DND-41 (cell line): ENCODE results near the gene PRF1.
"Not testable (repeated sequence)": the region's sequence is repeated elsewhere in the genome, so short reads cannot be mapped to it uniquely, and the experiment has no call there.

Experiments used
- ATAC-seq: fragments of 200-7000 bp; cut with Tn5 transposase; 3 replicates; pipeline ENCODE4 v1.9.1; 2021; ENCODE audit warnings: low read depth; ENCODE audit not compliant: insufficient read depth
- DNase-seq: peaks from one replicate; pipeline ENCODE4 v3.0.0-alpha.2; 2020
- H2AFZ ChIP-seq: 2 replicates; pipeline ENCODE4 v1.6.0; 2012; ENCODE audit warnings: low read depth, low read length
- H3K27ac ChIP-seq: 2 replicates; pipeline ENCODE4 v1.5.1; 2012; ENCODE audit warnings: low read length, inconsistent platforms
- H3K27me3 ChIP-seq: fragments of 200-600 bp; sonication (generic); 2 replicates; pipeline ENCODE4 v1.6.0; 2012; ENCODE audit warnings: low read length, mild to moderate bottlenecking, inconsistent platforms; ENCODE audit not compliant: insufficient read depth, poor library complexity
- H3K36me3 ChIP-seq: 2 replicates; pipeline ENCODE4 v1.5.1; 2012; ENCODE audit warnings: low read length, inconsistent platforms; ENCODE audit not compliant: insufficient read depth
- H3K4me1 ChIP-seq: 2 replicates; pipeline ENCODE4 v1.5.1; 2012; ENCODE audit warnings: mild to moderate bottlenecking, low read length; ENCODE audit not compliant: insufficient read depth
- H3K4me2 ChIP-seq: 2 replicates; pipeline ENCODE4 v1.6.0; 2012; ENCODE audit warnings: mild to moderate bottlenecking, moderate library complexity, low read length, inconsistent platforms; ENCODE audit not compliant: insufficient read depth
- H3K4me3 ChIP-seq, 2 experiments: fragments of 200-600 bp in 1 of 2; shearing (Covaris generic) in 1 of 2; 2 replicates each; pipeline ENCODE4 v1.5.1; 2012 to 2016; ENCODE audit warnings: inconsistent platforms in 2 of 2, low read length in 2 of 2, mild to moderate bottlenecking in 2 of 2, low read depth in 1 of 2, moderate library complexity in 1 of 2
- H3K79me2 ChIP-seq: 2 replicates; pipeline ENCODE4 v1.6.0; 2012; ENCODE audit warnings: low read length, inconsistent platforms; ENCODE audit not compliant: insufficient read depth
- H3K9ac ChIP-seq: 2 replicates; pipeline ENCODE4 v1.6.0; 2012; ENCODE audit warnings: low read depth, mild to moderate bottlenecking, inconsistent platforms, low read length, moderate library complexity
- H3K9me3 ChIP-seq: 2 replicates; pipeline ENCODE4 v1.5.1; 2012; ENCODE audit warnings: low read length, moderate library complexity, mild to moderate bottlenecking, inconsistent platforms; ENCODE audit not compliant: insufficient read depth, severe bottlenecking
- H4K20me1 ChIP-seq: 2 replicates; pipeline ENCODE4 v1.6.0; 2012; ENCODE audit warnings: low read length; ENCODE audit not compliant: insufficient read depth
- EZH2 ChIP-seq: IDR thresholded peaks from 3 replicates; pipeline ENCODE4 v1.6.1; 2012; ENCODE audit warnings: borderline replicate concordance, low read depth, mild to moderate bottlenecking, moderate library complexity, low read length, inconsistent platforms; ENCODE audit not compliant: severe bottlenecking
- TF ChIP-seq, protein P1 (sequence below): IDR thresholded peaks from 2 replicates; pipeline ENCODE4 v1.5.1; 2012; ENCODE audit warnings: borderline replicate concordance, low read length, moderate library complexity, mild to moderate bottlenecking; ENCODE audit not compliant: poor library complexity, severe bottlenecking; ENCODE audit errors: extremely low read depth

PRF1 gene

DNA sequence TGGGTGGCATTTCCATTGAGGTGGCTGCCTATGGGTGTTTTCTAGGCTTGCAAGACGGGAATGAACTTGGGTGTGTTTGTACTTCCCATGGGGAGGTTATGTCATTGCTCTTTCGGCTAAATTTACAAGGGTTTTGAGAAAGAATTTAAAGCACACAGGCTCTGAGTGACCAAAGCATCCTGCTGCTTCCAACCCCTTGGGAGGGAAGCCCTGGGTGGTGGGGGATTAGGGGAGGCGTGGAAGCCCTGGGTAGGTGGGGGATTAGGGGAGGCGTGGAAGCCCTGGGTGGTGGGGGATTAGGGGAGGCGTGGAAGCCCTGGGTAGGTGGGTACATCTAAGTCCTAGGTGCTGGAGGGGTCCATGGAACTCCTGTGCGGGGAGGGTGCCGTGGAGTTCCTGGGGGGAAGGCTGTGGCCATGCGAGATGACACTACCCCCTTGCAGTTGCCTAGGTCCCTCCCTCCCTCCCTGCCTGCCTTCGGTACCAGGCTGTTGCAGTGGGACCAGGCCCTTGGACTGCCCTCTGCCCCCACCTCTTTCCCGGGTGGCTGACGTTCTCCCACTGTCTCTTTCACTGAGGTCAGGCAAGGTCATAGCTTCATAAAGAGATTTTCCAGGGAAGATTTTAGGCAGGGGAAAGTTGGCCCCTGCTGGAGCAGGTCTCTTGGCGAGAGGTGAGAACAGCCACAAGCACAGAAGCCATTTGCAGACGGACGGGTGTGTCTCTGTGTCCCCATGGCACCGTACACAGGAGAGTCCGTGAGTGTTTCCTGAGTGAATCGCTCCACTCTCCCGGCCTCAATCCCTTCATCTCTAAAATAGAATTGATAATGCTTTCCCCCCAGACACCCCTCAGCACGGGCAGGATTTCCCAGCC lies 19.5 kb downstream of the PRF1 start:
- DNase-seq (no peak), ATAC-seq (no peak)
- Histone ChIP-seq H3K27me3 (no peaks in the 10 kb centered on the region), H4K20me1 (no peaks in the 10 kb centered on the region), H3K4me2 (no peak overlapping the region), H3K4me3 (no peak overlapping the region), H3K9ac (no peak overlapping the region), H3K9me3 (no peaks in the 10 kb centered on the region), H2AFZ (no peak overlapping the region), H3K36me3 (no peaks in the 10 kb centered on the region), H3K79me2 (no peaks in the 10 kb centered on the region), H3K27ac (no peak overlapping the region), H3K4me1 (peaks cover 25% of the 10 kb centered on the region)
- no peak for TF ChIP-seq EZH2
- TF ChIP-seq, protein P1, sequence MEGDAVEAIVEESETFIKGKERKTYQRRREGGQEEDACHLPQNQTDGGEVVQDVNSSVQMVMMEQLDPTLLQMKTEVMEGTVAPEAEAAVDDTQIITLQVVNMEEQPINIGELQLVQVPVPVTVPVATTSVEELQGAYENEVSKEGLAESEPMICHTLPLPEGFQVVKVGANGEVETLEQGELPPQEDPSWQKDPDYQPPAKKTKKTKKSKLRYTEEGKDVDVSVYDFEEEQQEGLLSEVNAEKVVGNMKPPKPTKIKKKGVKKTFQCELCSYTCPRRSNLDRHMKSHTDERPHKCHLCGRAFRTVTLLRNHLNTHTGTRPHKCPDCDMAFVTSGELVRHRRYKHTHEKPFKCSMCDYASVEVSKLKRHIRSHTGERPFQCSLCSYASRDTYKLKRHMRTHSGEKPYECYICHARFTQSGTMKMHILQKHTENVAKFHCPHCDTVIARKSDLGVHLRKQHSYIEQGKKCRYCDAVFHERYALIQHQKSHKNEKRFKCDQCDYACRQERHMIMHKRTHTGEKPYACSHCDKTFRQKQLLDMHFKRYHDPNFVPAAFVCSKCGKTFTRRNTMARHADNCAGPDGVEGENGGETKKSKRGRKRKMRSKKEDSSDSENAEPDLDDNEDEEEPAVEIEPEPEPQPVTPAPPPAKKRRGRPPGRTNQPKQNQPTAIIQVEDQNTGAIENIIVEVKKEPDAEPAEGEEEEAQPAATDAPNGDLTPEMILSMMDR: no peak

DNA sequence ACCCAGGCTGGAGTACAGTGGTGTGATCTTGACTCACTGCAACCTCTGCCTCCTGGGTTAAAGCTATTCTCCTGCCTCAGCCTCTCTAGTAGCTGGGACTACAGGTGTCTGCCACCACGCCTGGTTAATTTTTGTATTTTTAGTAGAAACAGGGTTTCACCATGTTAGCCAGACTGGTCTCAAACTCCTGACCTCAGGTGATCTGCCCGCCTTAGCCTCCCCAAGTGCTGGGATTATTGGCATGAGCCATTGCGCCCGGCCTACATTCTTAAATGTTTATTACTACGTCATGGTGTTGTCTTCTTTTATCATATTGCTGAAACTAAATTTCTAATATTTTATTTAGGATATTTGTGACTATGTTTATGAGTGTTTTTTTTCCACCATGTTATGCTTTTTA lies 21.4 kb downstream of the PRF1 start:
- not testable (repeated sequence) for H4K20me1 ChIP-seq, H3K4me3 ChIP-seq, H3K79me2 ChIP-seq, H3K9me3 ChIP-seq, H3K9ac ChIP-seq, H2AFZ ChIP-seq, ATAC-seq, H3K4me2 ChIP-seq, H3K27me3 ChIP-seq, H3K27ac ChIP-seq, H3K36me3 ChIP-seq, DNase-seq
- H3K4me1 ChIP-seq: peaks cover 44% of the 10 kb centered on the region

DNA sequence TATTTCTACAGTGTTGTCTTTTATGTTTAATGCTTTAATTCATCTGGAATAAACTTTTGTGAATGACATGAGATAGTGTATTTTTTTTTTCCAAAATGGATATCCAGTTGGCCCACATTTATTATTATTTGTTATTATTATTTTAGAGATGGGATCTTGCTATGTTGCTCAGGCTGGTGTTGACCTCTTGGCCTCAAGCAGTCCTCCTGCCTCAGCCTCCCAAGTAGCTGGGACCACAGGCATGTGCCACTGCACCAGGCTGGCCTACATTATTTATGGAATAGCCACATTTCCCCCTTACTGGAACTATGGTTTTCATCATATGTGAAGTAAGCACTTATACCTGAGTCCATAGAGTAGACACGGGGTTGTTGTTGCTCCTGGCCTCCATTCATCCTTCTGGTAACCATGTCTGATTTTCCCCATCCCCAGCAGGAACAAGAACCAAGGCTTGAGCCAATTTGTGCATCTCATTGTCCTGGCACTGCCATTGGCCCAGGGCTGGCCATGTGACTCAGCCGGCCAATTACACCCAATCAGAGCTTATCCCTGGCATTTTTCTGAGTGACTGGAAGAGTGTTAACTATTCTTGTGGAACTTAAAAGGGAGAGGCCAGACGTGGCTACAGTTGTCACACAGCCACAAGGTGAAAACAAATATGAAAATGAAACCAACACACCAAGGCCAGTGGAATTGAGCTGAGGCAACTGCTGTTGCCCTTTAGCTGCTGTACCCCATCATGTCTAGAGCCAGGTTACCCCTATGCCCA lies 23.1 kb downstream of the PRF1 start:
- TF ChIP-seq, protein P1: no peak
- TF ChIP-seq EZH2: no peak
- Histone ChIP-seq H4K20me1 (no peaks in the 10 kb centered on the region), H3K79me2 (no peaks in the 10 kb centered on the region), H3K4me1 (peaks cover 54% of the 10 kb centered on the region), H3K9ac (no peak overlapping the region), H3K4me2 (peak overlapping the region; percentile 43; the same call in 1 of the 2 replicates), H3K36me3 (no peaks in the 10 kb centered on the region), H3K4me3 (no peak overlapping the region), H3K9me3 (no peaks in the 10 kb centered on the region), H3K27me3 (no peaks in the 10 kb centered on the region), H3K27ac (peak overlapping the region; percentile 59), H2AFZ (no peak overlapping the region)
- ATAC-seq (0 out of 3 replicates have a peak, but pooled peaks have one; percentile 5), DNase-seq (peak; percentile 38)
